Activated CD4-positive, alpha-beta T cell treated with anti-CD3 and anti-CD28 coated beads, Interleukin-2, amount 10 ng/mL, durations not matched to agents 24 days and 14 days (primary cell): Measurements from ENCODE around the gene ZNF354C. TPM values are rescaled to one million over a fixed set of nuclear protein-coding genes. Genes with fewer than 3 reads are reported as not detected.
"Not testable (repeated sequence)": the region's sequence is repeated elsewhere in the genome, so short reads cannot be mapped to it uniquely, and the experiment has no call there.

Source experiments
- DNase-seq: peaks from one replicate; pipeline ENCODE4 v3.0.0; 2022
- H3K27ac Mint-ChIP-seq: one replicate; pipeline ENCODE4 v1.8.0; 2022; ENCODE audit warnings: mild to moderate bottlenecking, mixed read lengths
- H3K27me3 Mint-ChIP-seq: one replicate; pipeline ENCODE4 v1.8.0; 2022; ENCODE audit warnings: mixed read lengths
- H3K36me3 Mint-ChIP-seq: one replicate; pipeline ENCODE4 v1.8.0; 2022; ENCODE audit warnings: low read depth, mild to moderate bottlenecking, mixed read lengths
- H3K4me1 Mint-ChIP-seq: one replicate; pipeline ENCODE4 v1.8.0; 2021; ENCODE audit warnings: mixed read lengths
- H3K4me3 Mint-ChIP-seq: one replicate; pipeline ENCODE4 v1.8.0; 2022; ENCODE audit warnings: mild to moderate bottlenecking, moderate library complexity, mixed read lengths
- H3K9me3 Mint-ChIP-seq: one replicate; pipeline ENCODE4 v1.8.0; 2021; ENCODE audit warnings: mixed read lengths
- intact Hi-C: fragments of 100-400 bp; cut with micrococcal nuclease; formaldehyde crosslinking; loops from one replicate; pipeline ENCODE4 v1.15.1; 2023
- total RNA-seq: library from RNA; stranded (reverse); gene quantifications from 2 replicates; pipeline ENCODE4 v1.2.3, GENCODE V29; 2022

ZNF354C gene
- total RNA-seq, 1 donor from 2014 or later = 4.5 TPM

GRCh38 chr5:179089502-179089901 lies 29.3 kb downstream of the ZNF354C start:
- no peak for DNase-seq
- Mint-ChIP-seq H3K36me3 (peaks cover 4% of the 10 kb centered on the region), H3K9me3 (peaks cover 32% of the 10 kb centered on the region), H3K27me3 (no peaks in the 10 kb centered on the region), H3K4me1 (no peaks in the 10 kb centered on the region), H3K27ac (no peak overlapping the region), H3K4me3 (no peak overlapping the region)
- intact Hi-C loops = no loop called here

- DNase-seq, intact Hi-C loops, H3K36me3 Mint-ChIP-seq, H3K27me3 Mint-ChIP-seq, H3K4me1 Mint-ChIP-seq, H3K4me3 Mint-ChIP-seq, H3K27ac Mint-ChIP-seq: not testable (repeated sequence)
- peaks cover 12% of the 10 kb centered on the region for H3K9me3 Mint-ChIP-seq
Observed at GRCh38 chr5:179101282-179101681, 41.1 kb downstream of the ZNF354C start.

GRCh38 chr5:179110528-179110927 lies 50.4 kb downstream of the ZNF354C start:
- Mint-ChIP-seq H3K4me1 (no peaks in the 10 kb centered on the region), H3K9me3 (peaks cover 24% of the 10 kb centered on the region), H3K4me3 (no peak overlapping the region), H3K36me3 (no peaks in the 10 kb centered on the region), H3K27me3 (no peaks in the 10 kb centered on the region), H3K27ac (no peak overlapping the region)
- intact Hi-C loops = no loop called here
- DNase-seq = no peak

GRCh38 chr5:179111267-179112207 lies 51.4 kb downstream of the ZNF354C start:
- no peak for DNase-seq
- Mint-ChIP-seq H3K36me3 (no peaks in the 10 kb centered on the region), H3K4me1 (no peaks in the 10 kb centered on the region), H3K9me3 (peaks cover 29% of the 10 kb centered on the region), H3K4me3 (no peak overlapping the region), H3K27ac (no peak overlapping the region), H3K27me3 (no peaks in the 10 kb centered on the region)
- intact Hi-C loops = no loop called here

- Mint-ChIP-seq H3K9me3 (peaks cover 26% of the 10 kb centered on the region), H3K4me3 (no peak overlapping the region), H3K27me3 (no peaks in the 10 kb centered on the region), H3K4me1 (no peaks in the 10 kb centered on the region), H3K36me3 (no peaks in the 10 kb centered on the region), H3K27ac (no peak overlapping the region)
- intact Hi-C loops = no loop called here
- no peak for DNase-seq
Observed at GRCh38 chr5:179112469-179113142, 52.4 kb downstream of the ZNF354C start.

- Mint-ChIP-seq H3K36me3 (no peaks in the 10 kb centered on the region), H3K27me3 (no peaks in the 10 kb centered on the region), H3K9me3 (peaks cover 24% of the 10 kb centered on the region), H3K4me1 (no peaks in the 10 kb centered on the region), H3K4me3 (no peak overlapping the region), H3K27ac (no peak overlapping the region)
- intact Hi-C loops = no loop called here
- DNase-seq = peak; percentile 21
Observed at GRCh38 chr5:179113143-179113530, 53.0 kb downstream of the ZNF354C start.

GRCh38 chr5:179113945-179114641 lies 53.9 kb downstream of the ZNF354C start:
- H3K36me3 Mint-ChIP-seq = no peaks in the 10 kb centered on the region
- no peaks in the 10 kb centered on the region for H3K4me1 Mint-ChIP-seq
- no peaks in the 10 kb centered on the region for H3K27me3 Mint-ChIP-seq
- no peak overlapping the region for H3K4me3 Mint-ChIP-seq
- no peak for DNase-seq
- intact Hi-C loops = no loop called here
- H3K27ac Mint-ChIP-seq = no peak overlapping the region
- H3K9me3 Mint-ChIP-seq = peaks cover 24% of the 10 kb centered on the region

- Mint-ChIP-seq H3K9me3 (peaks cover 24% of the 10 kb centered on the region), H3K27ac (no peak overlapping the region), H3K27me3 (no peaks in the 10 kb centered on the region), H3K36me3 (no peaks in the 10 kb centered on the region), H3K4me1 (no peaks in the 10 kb centered on the region), H3K4me3 (no peak overlapping the region)
- DNase-seq = no peak
- intact Hi-C loops = no loop called here
Observed at GRCh38 chr5:179114756-179115155, 54.6 kb downstream of the ZNF354C start.

- no peaks in the 10 kb centered on the region for H3K27me3 Mint-ChIP-seq
- no peak for DNase-seq
- no peak overlapping the region for H3K4me3 Mint-ChIP-seq
- H3K36me3 Mint-ChIP-seq = peaks cover 1% of the 10 kb centered on the region
- no peak overlapping the region for H3K27ac Mint-ChIP-seq
- intact Hi-C loops = no loop called here
- peaks cover 28% of the 10 kb centered on the region for H3K9me3 Mint-ChIP-seq
- H3K4me1 Mint-ChIP-seq = no peaks in the 10 kb centered on the region
Observed at GRCh38 chr5:179115307-179115706, 55.1 kb downstream of the ZNF354C start.

GRCh38 chr5:179115845-179116524 lies 55.8 kb downstream of the ZNF354C start:
- intact Hi-C loops = no loop called here
- Mint-ChIP-seq H3K9me3 (peaks cover 24% of the 10 kb centered on the region), H3K4me1 (no peaks in the 10 kb centered on the region), H3K36me3 (peaks cover 1% of the 10 kb centered on the region), H3K4me3 (no peak overlapping the region), H3K27me3 (no peaks in the 10 kb centered on the region), H3K27ac (no peak overlapping the region)
- no peak for DNase-seq

GRCh38 chr5:179118338-179118737 lies 58.2 kb downstream of the ZNF354C start:
- H3K9me3 Mint-ChIP-seq = peaks cover 18% of the 10 kb centered on the region

GRCh38 chr5:179118756-179119414 lies 58.7 kb downstream of the ZNF354C start:
- Mint-ChIP-seq H3K36me3 (peaks cover 1% of the 10 kb centered on the region), H3K4me1 (no peaks in the 10 kb centered on the region), H3K27me3 (no peaks in the 10 kb centered on the region), H3K9me3 (peaks cover 14% of the 10 kb centered on the region), H3K4me3 (no peak overlapping the region), H3K27ac (no peak overlapping the region)
- intact Hi-C loops = no loop called here
- DNase-seq = no peak

More at GRCh38 chr5:179118338-179118737, 58.2 kb downstream of the ZNF354C start:
- H3K27ac Mint-ChIP-seq = no peak overlapping the region
- intact Hi-C loops = no loop called here
- no peak overlapping the region for H3K4me3 Mint-ChIP-seq
- DNase-seq = no peak
- no peaks in the 10 kb centered on the region for H3K27me3 Mint-ChIP-seq
- H3K4me1 Mint-ChIP-seq = no peaks in the 10 kb centered on the region
- H3K36me3 Mint-ChIP-seq = peaks cover 1% of the 10 kb centered on the region
